Thyroid gland (tissue), 4 donors: Measurements from ENCODE around the gene EID2.

Experiments used
- POLR2A ChIP-seq, 2 donors: fragments of 450-650 bp; IDR thresholded peaks; one replicate each; pipeline ENCODE4 v1.6.1; 2017; ENCODE audit warnings: antibody characterized with exemption in 2 of 2, mild to moderate bottlenecking in 2 of 2, moderate library complexity in 1 of 2
- TF ChIP-seq, protein P1 (sequence below), 6 experiments: fragments of 200-600 bp in 3 of 6; fragments of 450-650 bp in 3 of 6; sonication (generic) in 3 of 6; IDR thresholded peaks; one replicate each; pipeline ENCODE4 v1.5.1; 2016 to 2019; ENCODE audit warnings: antibody characterized with exemption in 6 of 6, mild to moderate bottlenecking in 2 of 6, inconsistent platforms in 1 of 6, moderate library complexity in 1 of 6

DNA sequence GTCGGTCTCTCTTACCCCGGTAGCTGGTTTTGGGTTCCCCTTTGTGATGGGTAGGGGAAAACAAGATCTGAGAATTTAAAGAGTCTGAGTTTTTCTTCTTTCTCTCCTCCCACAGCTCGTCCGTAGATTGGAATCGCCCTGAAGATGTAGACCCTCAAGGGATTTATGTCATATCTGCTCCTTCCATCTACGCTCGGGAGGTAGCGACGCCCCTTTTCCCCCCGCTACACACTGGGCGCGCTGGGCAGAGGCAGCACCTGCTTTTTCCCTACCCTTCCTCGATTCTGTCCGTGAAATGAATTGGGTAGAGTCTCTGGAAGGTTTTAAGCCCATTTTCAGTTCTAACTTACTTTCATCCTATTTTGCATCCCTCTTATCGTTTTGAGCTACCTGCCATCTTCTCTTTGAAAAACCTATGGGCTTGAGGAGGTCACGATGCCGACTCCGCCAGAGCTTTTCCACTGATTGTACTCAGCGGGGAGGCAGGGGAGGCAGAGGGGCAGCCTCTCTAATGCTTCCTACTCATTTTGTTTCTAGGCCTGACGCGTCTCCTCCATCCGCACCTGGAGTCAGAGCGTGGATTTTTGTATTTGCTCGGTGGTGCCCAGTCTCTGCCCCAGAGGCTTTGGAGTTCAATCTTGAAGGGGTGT is 32.1 kb downstream of the EID2 start:
- TF ChIP-seq, protein P1, sequence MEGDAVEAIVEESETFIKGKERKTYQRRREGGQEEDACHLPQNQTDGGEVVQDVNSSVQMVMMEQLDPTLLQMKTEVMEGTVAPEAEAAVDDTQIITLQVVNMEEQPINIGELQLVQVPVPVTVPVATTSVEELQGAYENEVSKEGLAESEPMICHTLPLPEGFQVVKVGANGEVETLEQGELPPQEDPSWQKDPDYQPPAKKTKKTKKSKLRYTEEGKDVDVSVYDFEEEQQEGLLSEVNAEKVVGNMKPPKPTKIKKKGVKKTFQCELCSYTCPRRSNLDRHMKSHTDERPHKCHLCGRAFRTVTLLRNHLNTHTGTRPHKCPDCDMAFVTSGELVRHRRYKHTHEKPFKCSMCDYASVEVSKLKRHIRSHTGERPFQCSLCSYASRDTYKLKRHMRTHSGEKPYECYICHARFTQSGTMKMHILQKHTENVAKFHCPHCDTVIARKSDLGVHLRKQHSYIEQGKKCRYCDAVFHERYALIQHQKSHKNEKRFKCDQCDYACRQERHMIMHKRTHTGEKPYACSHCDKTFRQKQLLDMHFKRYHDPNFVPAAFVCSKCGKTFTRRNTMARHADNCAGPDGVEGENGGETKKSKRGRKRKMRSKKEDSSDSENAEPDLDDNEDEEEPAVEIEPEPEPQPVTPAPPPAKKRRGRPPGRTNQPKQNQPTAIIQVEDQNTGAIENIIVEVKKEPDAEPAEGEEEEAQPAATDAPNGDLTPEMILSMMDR (IDR thresholded peaks at IDR 0.05): no peak
- TF ChIP-seq POLR2A (IDR thresholded peaks at IDR 0.05): no peak
